ENCODE measurements around the gene THUMPD3. TPM values are rescaled to one million over a fixed set of nuclear protein-coding genes. Genes with fewer than 3 reads are reported as not detected.

THUMPD3 gene
- total RNA-seq, 1 donor from 2014 or later: 43.9 TPM

DNA sequence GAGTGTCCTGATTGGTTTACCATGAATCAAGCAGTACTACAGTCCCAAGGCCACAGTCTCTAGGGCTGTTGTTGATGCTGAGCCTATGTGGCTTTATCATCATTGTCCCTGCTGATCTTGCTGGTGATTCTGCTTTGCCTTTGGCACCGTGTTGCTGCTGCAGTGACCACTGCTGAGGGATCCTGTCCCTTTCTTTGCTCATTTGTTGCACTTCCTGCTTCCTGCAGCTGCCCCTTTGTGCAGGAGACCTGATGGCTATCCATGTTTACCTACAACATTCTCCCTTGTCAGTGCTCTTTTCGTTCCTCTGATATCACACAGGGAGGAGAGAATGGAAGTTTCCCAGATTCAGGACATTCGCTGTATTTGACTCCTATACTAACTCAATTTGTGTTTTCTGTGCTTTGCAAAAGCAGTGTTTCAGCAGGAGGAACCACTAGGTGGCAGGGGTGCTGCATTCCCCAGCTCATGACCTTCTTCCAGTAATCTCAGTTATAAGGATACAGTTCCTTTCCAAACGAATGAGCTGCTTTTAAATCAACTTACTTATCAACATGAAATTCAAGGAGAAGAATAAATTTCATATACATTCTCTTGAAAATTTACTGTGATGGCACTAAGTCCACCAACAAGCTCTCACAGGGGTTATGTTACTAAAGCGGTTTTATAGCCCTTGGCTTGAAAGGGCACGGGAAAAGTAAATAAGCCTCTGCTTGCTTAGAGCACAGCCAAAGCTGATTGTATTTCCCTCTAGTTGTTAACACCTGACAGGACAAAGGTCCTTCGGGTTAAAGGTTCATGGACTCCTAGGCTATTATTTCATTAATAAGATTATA lies 9.7 kb upstream of the THUMPD3 start:
- TF ChIP-seq, protein P1, sequence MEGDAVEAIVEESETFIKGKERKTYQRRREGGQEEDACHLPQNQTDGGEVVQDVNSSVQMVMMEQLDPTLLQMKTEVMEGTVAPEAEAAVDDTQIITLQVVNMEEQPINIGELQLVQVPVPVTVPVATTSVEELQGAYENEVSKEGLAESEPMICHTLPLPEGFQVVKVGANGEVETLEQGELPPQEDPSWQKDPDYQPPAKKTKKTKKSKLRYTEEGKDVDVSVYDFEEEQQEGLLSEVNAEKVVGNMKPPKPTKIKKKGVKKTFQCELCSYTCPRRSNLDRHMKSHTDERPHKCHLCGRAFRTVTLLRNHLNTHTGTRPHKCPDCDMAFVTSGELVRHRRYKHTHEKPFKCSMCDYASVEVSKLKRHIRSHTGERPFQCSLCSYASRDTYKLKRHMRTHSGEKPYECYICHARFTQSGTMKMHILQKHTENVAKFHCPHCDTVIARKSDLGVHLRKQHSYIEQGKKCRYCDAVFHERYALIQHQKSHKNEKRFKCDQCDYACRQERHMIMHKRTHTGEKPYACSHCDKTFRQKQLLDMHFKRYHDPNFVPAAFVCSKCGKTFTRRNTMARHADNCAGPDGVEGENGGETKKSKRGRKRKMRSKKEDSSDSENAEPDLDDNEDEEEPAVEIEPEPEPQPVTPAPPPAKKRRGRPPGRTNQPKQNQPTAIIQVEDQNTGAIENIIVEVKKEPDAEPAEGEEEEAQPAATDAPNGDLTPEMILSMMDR (conservative IDR thresholded peaks at IDR 0.05; ENCODE audit: low read depth, low read length): peak; percentile 98
- peak; percentile 26 for DNase-seq (ENCODE audit: low read depth)
- H3K4me3 ChIP-seq (ENCODE audit: low read depth, low read length): no peak overlapping the region

DNA sequence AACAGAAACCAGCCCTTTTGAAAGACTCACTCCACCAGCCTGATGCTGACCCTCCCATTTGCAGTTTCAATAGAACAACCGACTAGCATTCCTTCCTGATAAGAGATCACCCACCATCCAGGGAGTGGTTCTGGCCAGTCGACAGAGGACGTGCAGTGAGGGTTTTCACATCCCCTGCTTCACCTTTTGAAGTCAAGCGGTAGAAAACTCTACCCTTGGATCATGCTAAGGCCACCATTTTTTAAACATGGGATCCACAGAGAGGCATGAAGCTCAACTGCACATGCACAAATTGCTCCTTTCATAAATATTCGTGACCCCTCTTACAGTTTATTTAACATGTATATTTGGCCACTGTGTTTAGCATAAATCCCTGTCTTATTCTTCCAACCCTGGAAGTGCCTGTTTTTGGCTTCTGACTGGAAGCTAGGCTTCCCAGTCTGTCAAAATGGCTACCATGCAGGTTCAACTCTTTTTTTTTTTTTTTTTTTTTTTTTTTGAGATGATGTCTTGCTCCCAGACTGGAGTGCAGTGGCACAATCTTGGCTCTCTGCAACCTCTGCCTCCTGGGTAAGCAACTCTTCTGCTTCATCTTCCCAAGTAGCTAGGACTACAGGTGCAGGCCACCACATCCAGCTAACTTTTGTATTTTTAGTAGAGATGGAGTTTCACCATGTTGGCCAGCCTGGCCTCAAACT lies 1.0 kb upstream of the THUMPD3 start:
- TF ChIP-seq, protein P1 (conservative IDR thresholded peaks at IDR 0.05; ENCODE audit: low read depth, low read length): no peak
- peak overlapping the region; percentile 70 for H3K4me3 ChIP-seq (ENCODE audit: low read depth, low read length)
- no peak for DNase-seq (ENCODE audit: low read depth)

DNA sequence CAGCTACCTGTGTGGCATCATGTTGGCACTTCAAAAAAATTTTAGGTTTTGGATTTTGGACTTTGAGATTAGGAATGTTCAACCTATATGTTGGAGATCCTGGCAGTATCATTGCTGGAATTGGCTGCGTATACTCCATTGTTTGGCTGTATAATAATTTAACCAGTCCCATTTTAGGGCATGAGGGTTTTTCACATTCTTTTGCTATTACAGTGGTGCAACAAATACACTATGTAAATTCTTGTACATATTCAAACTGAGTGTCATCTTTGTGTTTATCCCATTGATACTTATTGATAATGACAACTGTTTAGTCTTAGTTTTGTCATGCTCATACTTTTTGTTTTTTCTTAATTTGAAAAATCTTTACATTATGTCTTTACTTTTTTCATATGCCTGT lies 6.7 kb downstream of the THUMPD3 start:
- H3K4me3 ChIP-seq (ENCODE audit: low read depth, low read length): no peak overlapping the region
- TF ChIP-seq, protein P1 (conservative IDR thresholded peaks at IDR 0.05; ENCODE audit: low read depth, low read length): no peak
- no peak for DNase-seq (ENCODE audit: low read depth)

DNA sequence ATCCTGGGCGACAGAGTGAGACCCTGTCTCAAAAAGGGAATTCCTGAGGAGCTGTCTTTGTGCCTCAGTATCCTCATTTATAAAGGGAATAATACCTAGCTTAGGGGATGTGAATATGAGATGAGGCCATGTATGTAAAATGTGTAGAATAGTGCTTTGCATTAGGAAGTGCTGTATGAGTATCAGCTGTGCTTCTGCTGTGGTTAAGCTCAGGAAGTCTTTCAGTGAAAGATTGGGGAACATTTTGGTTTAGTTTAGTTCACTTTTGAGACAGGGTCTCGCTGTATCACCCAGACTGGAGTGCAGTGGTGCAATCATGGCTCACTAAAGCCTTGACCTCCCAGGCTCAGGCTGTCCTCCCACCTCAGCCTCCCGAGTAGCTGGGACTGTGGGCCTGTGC lies 10.6 kb downstream of the THUMPD3 start:
- no peak overlapping the region for H3K4me3 ChIP-seq (ENCODE audit: low read depth, low read length)
- TF ChIP-seq, protein P1 (conservative IDR thresholded peaks at IDR 0.05; ENCODE audit: low read depth, low read length): no peak
- no peak for DNase-seq (ENCODE audit: low read depth)

DNA sequence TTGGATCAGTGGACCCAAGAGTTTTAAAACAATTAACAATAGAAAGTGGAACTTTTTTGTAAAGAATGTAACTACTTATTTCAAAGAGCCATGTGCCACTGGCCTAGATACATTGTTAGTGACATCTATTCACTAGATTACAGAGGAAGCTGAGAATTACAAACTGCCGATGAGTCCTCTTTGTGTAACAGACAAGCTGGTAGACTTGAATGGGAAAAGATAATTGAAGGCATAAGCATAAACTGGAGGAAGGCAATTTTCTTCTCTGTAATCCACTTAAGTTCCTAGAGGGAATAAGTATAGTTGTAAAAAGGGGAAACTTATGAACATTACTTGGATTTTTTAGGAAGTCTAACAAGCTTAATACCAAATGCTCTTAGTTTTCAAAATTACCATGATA lies 15.1 kb downstream of the THUMPD3 start:
- no peak for DNase-seq (ENCODE audit: low read depth)
- H3K4me3 ChIP-seq (ENCODE audit: low read depth, low read length): no peak overlapping the region
- TF ChIP-seq, protein P1 (conservative IDR thresholded peaks at IDR 0.05; ENCODE audit: low read depth, low read length): no peak

DNA sequence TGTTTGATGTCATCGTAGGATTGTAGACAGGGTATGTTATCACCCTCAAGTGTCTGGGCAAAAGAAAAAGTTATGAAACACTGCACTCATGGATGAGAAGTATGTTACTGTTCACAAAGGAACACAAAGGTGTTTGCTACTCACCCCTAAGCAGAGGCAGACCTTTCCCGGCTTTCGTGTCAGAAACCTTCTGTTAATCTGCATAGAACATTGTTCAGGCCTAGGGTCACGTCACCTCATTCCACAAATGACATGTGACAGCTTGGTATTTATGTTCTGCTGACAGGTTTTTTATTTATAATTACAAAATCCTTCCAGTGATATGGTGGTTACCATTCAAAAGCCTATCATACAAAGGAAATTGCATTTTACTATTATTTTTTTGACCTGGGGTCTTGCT lies 16.5 kb downstream of the THUMPD3 start:
- TF ChIP-seq, protein P1 (conservative IDR thresholded peaks at IDR 0.05; ENCODE audit: low read depth, low read length): no peak
- no peak for DNase-seq (ENCODE audit: low read depth)

More for the DNA sequence above, 16.5 kb downstream of the THUMPD3 start:
- H3K4me3 ChIP-seq (ENCODE audit: low read depth, low read length): no peak overlapping the region
